ENCODE results near the gene NECTIN4. TPM values are rescaled to one million over a fixed set of nuclear protein-coding genes. Genes with fewer than 3 reads are reported as not detected.

The NECTIN4 gene
- total and polyA plus RNA-seq, 10 of the 15 experiments (the other 5 are each of a cell fraction or from before 2014, with no cell fraction given): 2.8 to 8.7 (median 3.7) TPM

GRCh38 chr1:161039154-161039545, 50.2 kb downstream of the NECTIN4 start (continued):
- TF ChIP-seq HSF1 (IDR thresholded peaks at IDR 0.05; ENCODE audit: low read depth, low read length) (no peak), ZNF384 (IDR thresholded peaks at IDR 0.05; ENCODE audit: borderline replicate concordance, low read depth, low read length) (peak; percentile 17; the same call in 1 of the 2 replicates), ZNF687 (IDR thresholded peaks at IDR 0.05) (0 out of 2 replicates have a peak, but pooled peaks have one; percentile 0), ZNF592 (IDR thresholded peaks at IDR 0.05) (no peak), ELK1 (IDR thresholded peaks at IDR 0.05; ENCODE audit: low read depth, low read length) (no peak), CBX3 (IDR thresholded peaks at IDR 0.05; ENCODE audit: borderline replicate concordance, low read depth) (no peak), PML (IDR thresholded peaks at IDR 0.05; ENCODE audit: low read length) (peak; percentile 6; the same call in 1 of the 2 replicates), E4F1 (IDR thresholded peaks at IDR 0.05; ENCODE audit: borderline replicate concordance, partially characterized antibody) (no peak), RAD21 (IDR thresholded peaks at IDR 0.05; ENCODE audit: insufficient read depth, low read depth, low read length) (no peak), NFXL1 (IDR thresholded peaks at IDR 0.05; ENCODE audit: borderline replicate concordance) (no peak), MXI1 (IDR thresholded peaks at IDR 0.05; ENCODE audit: low read depth, low read length) (no peak), MEF2A (IDR thresholded peaks at IDR 0.05; ENCODE audit: insufficient read depth, low read depth, low read length) (no peak), ATF2 (IDR thresholded peaks at IDR 0.05; ENCODE audit: low read length) (no peak), SREBF1 (IDR thresholded peaks at IDR 0.05; ENCODE audit: low read length) (no peak)

Measured in GM12878 (cell line).